Pons (tissue), 1 donor: Measurements from ENCODE around the gene NPIPB2.
A peak's percentile ranks its signal among the peaks of the same experiment; 100 is the strongest.
"Not testable (repeated sequence)": the region's sequence is repeated elsewhere in the genome, so short reads cannot be mapped to it uniquely, and the experiment has no call there.

Source experiments
- DNase-seq: peaks from one replicate; pipeline ENCODE4 v3.0.0-alpha.2; 2016; ENCODE audit warnings: low spot score

Gene NPIPB2

DNA sequence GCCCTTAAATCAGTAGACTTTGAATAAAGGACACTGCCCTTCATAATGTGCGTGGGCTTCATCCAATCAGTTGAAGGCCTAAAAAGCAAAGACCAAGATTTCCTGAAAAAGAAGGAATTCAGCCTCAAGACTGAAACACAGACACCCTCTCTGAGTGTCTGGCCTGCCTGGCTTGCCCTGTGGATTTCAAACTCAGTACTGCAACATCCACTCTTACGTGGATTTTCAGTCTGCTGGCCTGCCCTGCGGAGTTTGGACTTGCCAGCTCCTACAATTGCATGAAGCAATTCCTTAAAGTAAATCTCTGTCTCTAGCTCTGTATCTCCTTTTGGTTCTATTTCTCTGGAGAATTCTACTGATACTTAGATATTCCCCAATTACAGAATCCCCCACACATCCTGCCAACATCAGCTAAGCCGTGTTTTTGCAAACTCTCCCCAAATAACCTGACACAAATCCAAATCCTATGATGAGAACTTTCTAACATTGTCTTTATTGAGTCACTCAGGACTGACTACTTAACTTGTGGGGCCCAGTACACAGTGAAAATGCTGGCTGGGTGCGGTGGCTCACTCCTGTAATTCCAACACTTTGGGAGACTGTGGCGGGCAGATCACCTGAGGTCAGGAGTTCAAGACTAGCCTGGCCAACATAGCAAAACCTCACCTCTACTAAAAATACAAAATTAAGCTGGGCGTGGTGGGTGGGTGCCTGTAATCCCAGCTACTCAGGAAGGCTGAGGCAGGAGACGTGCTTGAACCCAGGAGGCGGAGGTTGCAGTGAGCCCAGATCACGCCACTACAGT lies 15.9 kb upstream of the NPIPB2 start:
- DNase-seq, result no peak

DNA sequence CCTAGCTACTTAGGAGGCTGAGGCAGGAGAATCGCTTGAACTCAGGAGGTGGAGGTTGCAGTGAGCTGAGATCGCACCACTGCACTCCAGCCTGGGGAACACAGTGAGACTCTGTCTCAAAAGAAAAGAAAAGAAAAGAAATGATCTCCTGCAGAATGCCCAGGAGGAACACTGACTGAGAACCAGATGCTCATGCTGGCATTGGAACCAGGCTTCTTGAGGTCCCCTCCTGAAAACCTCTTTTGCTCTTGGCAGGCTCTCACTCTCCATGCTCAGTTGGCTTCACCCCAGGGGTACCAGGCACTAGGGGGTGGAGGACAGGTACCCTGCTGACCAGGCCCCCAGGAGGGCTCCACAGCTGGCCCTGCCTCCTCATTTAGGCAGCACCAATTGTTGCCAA lies 14.7 kb upstream of the NPIPB2 start:
- no peak for DNase-seq

DNA sequence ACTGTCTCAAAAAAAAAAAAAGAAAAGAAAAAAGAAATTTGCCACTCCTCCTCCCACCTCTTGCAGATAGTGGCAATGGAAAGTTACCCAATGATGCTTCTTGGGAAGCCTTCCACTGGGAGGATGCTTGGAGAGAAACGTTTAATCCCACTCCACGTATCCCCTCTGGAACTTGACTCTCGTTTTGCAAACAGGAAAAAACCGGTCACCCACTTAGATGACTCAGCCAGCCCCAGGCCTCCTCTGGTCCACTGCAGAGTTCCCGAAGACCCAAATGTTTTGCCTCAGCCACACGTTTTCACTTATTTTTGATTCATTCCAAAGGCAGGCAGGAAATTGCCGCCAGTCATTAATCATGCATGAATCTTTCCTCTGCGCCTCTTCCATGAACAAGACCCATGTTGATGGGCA lies 13.9 kb upstream of the NPIPB2 start:
- DNase-seq, result no peak

DNA sequence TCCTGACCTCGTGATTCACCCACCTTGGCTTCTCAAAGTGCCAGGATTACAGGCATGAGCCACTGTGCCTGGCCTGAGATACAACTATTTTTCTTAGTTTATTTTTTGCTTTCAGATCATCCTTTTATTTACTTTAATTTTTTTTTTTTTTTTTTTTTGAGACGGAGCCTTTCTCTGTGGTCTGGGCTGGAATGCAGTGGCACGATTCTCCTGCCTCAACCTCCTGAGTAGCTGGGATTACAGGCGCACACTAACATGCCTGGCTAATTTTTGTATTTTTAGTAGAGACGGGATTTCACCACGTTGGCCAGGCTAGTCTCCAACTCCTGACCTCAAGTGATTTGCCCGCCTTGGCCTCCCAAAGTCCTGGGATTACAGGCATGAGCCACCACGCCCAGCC lies 11.7 kb upstream of the NPIPB2 start:
- not testable (repeated sequence) for DNase-seq

DNA sequence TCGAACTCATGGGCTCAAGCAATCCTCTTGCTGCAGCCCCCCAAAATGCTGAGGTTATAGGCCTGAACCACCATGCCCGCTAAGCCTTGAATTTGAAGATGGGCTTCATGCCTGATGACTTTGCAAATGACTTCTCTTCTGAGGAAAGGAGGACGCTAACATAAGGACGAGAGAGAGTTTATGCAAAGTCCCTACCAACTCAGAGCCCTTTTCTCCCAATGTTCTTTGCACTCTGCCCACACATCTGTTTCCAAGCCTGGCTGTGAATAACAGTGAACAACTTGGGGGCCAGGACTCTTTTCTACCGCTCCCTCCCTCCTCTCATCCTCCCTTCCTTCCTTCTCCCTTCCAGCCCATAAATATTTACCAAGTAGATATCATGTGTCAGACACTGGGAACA lies 8.5 kb upstream of the NPIPB2 start:
- no peak for DNase-seq

DNA sequence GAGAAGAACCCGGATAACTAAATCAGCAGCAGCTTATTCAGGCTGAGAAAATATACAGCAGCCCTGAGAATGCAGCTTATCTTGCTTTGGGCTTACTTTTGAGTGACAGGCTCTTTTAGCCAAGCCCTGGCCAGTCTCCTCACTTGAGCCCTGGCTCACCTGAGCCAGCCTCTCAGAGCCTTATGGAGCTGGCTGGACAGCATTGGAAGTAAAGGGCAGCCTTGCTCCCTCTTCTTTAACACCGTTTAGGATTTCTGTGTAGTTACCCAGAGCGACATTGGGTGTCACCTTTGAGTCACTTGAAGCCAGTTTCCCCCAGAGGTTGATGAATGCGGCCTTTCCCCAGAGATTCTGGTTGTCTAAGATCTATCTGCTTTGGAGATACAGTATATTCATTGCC lies 7.7 kb upstream of the NPIPB2 start:
- DNase-seq, result peak; percentile 87

DNA sequence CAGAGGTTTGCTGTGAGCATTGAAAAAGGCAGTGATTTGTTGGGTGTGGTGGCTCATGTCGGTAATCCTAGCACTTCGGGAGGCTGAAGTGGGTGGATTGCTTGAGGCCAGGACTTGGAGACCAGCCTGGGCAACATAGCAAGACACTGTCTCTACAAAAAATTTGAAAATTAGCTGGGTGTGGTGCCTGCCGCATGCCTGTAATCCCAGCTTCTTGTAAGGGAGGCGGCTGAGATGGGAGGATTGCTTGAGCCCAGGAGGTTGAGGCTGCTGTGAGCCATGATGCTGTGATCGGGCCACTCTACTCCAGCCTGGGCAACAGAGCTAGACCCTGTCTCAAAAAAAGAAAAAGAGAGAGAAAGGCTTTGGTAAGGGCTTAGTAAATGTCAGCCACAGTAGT lies 7.0 kb upstream of the NPIPB2 start:
- DNase-seq, result no peak

DNA sequence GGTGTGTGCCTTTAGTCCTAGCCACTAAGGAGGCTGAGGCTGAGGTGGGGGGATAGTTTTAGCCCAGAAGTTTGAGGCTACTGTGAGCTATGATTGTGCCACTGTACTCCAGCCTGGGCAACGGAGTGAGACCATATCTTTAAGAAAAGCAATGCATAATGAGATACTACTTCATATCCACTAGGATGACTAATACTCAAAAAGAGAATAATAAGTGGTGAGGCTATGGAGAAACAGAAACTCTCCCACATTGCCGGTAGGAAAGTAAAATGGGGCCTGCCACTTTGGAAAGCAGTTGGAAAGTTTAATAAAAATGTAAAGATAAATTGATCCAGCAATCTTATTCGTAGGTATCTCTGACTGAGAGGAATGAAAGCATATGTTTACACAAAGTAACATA lies 4.6 kb upstream of the NPIPB2 start:
- DNase-seq, result no peak

DNA sequence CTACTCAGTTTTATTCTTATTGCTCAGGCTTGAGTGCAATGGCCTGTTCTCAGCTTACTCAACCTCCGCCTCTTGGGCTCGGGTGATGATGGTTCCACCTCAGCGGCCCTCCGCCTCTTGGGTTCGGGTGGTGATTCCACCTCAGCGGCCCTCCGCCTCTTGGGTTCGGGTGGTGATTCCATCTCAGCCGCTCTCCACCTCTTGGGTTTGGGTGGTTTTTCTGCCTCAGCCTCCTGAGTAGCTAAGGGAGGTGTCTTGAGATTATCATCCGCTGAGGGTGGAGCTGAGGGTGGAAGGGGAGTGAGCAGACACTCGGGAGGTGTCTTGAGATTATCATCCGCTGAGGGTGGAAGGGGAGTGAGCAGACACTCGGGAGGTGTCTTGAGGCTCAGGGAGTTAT lies 14.5 kb downstream of the NPIPB2 start:
- not testable (repeated sequence) for DNase-seq

DNA sequence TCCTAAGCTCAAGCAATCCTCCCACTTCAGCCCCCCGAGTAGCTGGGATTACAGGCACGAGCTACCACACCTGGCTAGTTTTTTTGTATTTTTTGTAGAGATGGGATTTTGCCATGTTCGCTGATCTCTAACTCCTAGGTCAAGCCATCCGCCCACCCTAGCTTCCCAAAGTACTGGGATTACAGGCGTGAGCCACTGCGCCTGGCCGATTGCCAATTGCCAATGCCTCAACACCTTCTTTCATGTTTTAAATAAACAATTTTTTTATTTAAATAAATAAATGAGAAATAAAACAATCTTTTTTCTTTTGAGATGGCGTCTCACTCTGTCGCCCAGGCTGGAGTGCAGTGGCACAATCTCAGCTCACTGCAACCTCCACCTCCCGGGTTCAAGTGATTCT lies 17.8 kb downstream of the NPIPB2 start:
- not testable (repeated sequence) for DNase-seq

DNA sequence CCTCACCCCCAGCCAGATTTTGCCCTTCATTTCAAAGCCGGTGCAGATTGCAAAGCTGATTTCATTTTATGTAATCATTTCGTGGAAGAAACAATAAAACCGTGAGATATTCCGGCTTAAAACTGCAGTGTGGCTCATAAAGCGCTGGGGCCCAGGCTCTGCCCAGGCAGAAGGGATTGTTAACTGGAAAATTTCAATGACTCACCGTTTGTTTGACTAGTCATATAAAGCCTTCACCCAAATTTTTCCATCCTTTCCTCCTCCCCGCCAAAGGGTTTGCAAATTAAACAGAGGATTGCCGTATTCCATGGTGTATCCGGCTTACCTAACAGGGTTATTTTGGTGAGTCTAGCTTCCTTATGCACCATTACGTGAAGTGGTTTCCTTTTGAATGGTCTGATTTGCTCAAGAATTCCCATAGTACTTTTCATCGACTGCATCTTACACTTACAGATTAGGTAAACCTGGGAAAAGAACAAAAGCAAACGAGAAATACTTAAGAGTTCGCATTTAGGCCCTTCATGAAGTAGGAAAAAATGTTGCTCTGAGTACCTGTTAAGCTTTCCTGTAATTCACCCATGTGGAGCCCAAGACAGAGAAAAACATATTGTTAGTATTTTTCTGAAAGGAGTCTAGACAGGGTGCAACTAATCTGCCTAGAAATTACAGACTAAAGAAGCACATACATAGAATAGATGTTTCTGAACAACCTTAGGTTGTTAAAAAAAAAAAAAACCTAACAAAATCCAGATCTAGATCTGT lies 25.1 kb downstream of the NPIPB2 start:
- peak; percentile 13 for DNase-seq

DNA sequence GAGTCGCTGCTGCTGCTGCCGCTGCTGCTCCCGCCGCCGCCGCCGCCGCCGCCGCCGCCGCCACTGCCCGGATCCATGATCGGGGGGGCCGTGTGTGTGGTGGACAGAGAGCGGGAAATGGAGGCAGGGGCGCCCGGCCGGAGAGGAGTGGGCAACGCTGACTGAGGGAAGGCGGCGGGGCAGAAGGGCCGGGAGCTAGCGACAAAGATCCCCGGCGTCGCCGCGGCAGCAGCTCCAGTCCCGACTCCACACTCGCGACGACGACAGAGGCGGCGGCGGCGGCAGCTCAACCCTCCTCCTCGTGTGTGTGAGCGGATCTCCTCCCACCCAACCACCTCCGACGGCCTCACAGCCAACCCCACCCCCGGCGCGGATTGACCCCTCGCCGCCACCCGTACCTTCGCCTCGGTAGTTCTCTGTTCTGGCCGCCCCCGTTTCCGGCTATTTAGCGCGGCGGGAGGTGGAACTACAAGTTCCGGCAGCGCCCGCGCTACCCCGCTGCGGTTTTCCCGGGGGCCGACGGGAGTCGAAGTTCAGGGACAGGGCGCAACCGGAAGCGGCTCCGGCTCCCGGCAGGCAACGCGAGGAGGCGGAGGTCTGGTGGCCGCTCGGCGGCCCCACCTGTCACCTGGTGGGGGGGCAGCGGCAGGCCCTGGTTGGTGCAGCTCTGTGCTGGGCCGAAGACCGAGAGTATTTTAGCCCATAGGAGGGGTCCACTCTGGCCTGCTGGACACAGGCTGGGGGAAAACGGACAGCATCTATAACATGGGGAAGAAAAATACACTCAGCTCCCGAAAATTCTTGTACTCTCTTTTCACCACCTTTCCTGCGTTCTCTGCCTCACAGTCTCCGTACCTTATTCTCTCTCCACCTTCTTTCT lies 26.0 kb downstream of the NPIPB2 start, which contains the start of gene GSPT1:
Gene GSPT1, minus strand, starts transcription at position 313 of the 880 bp plus-strand sequence. Its CDS starts 236 bp downstream, at position 77.
- peak; percentile 94 for DNase-seq

DNA sequence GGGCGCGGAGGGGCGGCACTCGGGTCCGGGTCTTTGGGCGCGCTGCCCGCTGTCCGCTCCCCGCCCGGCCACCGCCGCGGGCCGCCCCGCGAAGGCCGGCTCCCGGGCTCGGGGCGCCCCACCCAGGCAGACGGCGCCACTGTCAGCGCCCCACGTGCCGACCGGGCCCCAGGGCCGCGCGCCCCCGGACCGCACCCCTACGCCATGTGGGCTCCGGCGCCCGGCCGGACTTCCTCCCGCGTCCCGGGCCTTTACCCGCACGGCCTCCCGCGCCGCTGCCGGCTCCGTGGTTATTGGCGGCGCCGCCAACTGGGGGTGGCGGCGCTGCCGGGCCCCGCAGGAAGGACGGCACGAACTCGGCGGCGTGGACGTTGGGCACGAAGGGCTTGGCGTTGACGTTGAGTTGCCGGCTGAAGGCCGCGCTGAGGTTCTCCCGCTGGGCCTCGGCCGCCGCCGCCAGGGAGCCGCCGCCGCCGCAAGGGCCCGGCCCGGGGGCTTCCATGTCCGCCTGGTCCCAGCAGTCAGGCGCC lies 26.7 kb downstream of the NPIPB2 start:
- DNase-seq, result no peak

DNA sequence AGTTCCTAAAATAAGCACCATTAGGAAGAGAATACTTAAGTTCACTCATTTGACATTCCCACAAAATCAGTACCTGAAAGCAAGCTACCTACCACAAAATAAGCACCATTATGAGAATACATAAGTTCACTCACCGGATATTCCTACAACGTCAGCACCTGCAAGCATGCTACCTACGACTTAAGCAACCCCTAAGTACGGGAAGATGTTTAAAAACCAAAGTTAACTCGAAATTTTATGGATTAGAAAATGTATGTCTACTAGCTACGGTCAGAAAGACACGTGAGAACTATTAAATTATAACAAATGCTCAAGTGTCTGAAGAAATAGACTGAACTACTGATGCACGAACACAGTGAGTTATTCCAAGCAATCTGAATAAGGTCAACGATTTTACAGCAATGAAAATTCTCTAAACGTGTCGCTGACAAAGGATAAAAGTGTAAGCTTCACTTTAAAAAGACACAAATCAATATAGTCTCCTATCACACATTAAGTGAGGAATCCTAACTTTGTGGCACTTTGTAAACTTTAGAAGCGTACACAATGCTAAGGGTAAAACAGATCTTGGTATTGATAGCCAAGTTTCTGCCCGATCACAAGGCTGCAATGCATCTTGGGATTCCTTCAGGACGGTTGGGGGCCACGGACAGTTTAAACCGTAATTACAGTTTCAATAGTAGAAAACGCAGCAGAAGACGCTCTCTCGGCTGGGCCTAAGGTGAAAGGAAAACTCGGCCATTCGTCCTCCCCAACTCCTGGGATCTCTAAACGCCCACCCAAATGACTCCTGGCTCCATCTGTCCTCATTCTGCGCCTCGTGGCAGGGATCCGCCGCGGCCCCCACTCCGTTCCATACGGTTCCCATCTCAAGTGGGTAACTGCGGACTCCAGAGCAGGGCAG lies 27.4 kb downstream of the NPIPB2 start:
- DNase-seq, result peak; percentile 26

DNA sequence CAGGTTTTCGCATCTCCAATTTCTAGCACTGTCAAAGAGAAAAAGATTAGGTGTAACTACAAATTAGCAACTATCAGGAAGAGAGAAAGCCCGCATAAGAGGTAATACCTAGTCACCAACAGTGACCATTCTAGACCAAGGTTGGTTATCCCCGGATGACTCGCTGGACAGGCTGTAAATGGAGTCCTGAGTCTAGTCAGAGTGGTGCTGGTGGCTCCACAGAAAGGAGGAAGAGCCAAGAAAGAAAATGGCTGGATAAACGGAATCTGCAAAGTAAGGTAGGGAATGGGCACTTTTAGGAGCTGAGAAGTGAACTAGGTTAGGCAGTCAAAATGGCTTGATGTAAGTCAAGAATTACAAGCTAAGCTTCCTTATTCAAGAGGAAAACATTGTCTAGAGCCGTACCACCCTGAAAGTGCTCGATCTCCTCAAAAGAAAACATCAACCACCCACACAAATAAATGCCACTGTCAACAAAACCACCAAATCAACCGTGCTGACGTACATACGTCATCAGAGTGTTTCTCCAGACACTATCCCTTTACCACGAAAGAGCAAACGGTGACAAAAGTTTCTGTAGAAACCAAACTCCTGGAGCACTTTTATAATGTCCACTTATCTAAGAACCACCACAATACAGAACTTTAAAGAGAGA lies 28.3 kb downstream of the NPIPB2 start:
- DNase-seq, result peak; percentile 12

DNA sequence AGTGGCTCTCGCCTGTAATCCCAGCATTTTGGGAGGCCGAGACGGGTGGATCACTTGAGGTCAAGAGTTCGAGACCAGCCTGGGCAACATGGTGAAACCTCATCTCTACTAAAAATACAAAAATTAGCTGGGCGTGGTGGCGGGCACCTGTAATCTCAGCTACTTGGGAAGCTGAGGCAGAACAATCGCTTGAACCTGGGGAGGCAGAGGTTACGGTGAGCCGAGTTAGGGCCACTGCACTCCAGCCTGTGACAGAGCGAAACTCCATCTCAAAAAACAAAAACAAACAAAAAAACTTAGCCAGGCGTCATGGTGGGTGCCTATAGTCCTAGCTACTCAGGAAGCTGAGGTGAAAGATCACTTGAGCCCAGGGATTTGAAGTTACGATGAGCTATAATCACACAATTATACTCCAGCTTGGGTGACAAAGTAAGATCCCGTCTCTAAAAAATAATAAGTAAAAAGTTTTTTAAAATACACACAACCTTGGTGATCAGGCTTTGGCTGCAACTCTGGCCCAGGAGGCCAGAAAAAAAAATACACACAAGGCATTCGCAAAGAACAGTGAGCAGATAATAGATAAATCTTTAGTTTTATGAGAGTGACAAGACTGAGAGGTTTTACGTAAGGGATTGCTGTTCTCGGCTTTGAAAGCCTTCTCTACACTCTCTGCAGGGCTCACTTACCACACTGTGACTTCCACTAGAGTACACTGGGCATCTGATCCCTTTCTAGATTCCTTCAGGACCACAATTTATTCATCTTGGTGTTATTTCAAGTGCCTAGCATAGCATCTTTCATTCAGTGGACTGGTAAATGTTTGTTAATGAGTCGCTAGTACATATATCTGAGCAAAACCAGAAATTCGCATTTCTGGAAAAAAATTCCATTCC lies 31.9 kb downstream of the NPIPB2 start:
- DNase-seq, result no peak

DNA sequence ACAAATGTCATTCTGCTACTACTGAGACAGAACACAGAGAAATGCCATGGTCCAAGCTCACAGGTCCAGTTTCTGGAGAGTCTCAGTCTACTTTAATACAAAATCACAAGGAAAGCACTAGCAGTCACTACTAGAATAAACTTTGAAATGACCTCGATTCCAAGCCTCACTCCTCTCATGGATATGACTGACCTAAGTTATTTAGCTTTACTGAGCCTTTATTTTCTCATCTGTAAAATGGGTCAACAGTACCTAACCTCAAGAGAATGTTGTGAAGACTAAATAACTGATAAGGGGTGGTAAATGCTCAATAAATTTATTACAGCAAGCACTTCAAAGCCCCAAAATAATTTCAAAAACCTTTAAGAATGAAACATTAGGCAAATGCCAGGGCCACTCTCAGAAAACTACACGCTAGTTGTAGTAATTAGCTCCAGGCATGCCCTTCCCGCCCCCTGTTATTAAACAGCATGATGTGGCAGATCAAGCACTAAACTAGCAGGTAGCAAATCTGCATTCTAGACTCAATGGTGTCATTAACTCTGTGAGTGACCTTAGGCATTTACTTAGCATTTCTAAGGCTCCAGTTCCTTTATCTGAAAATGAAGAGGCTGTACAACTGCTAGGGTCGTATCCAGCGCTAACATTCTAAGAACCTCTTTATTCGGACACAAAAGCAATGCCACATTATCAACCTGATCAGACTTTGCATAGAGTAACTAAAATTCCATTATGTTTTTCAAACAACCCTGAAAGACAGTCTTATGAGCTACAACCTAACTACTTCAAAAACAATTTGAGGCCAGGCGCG lies 34.5 kb downstream of the NPIPB2 start:
- no peak for DNase-seq

DNA sequence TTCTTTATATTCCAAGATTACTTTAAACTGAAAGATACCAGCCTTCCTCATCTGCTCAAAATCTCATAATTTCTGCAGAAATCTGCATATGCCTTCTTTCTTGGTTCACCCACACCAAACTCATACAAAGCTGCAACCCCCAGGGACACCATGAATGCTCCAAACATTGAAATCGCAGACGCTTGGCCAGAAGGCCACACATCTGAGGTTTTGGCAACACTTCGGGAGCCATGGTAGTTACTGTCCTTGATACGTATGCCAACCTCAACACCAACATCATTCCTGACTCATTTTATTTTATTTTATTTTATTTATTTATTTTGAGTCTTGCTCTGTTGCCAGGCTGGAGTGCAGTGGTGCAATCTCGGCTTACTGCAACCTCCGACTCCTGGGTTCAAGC lies 37.9 kb downstream of the NPIPB2 start:
- DNase-seq, result no peak

DNA sequence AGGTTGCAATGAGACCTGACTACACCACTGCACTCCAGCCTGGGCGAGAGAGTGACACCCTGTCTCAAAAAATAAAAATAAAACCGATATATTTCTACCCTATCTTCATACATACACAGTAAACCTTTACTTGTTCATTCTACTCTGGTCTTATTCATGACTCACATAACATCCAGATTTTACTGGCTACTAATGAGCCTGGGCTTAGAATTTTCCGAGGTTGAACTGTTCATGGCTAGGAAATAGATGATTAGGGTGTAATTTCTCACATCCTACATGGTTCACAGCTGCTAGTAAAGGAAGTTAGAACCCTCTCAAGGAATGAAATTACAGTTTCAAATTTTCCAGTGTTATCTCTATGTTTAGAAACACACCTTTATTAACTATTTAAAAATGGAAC lies 40.8 kb downstream of the NPIPB2 start:
- no peak for DNase-seq
